Breast epithelium (tissue), 3 donors: ENCODE data around the gene FUT9.

ENCODE experiments used
- POLR2A ChIP-seq: fragments of 450-650 bp; IDR thresholded peaks from one replicate; pipeline ENCODE4 v1.6.1; 2016; ENCODE audit warnings: antibody characterized with exemption, mild to moderate bottlenecking, moderate library complexity
- POLR2AphosphoS5 ChIP-seq, 3 donors: sonication (generic); formaldehyde crosslinking; IDR thresholded peaks; one replicate each; pipeline ENCODE4 v1.6.1; 2017; ENCODE audit warnings: antibody characterized with exemption in 3 of 3
- TF ChIP-seq, protein P1 (sequence below), 3 donors: fragments of 450-650 bp; IDR thresholded peaks; one replicate each; pipeline ENCODE4 v1.5.1; 2016 to 2017; ENCODE audit warnings: antibody characterized with exemption in 3 of 3, mild to moderate bottlenecking in 3 of 3, moderate library complexity in 3 of 3

DNA sequence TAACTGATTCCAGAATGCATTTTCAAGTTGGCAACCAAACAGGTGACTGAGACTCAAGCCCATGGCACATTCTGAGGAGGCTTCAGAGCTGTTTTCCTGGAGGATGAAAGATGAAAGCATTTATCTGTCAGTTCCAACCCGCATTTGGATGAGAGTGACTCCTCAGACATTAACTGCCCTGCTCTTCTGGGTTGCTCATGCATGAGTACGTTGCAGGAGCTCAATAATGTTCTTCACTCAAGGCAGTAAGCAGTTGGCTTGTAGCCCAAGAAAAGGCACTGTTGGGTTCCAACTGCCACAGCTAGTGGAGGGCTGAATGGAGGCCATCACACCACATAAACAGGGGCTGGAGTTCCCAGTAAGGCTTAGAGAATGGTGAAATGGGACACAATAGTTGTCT lies 155.3 kb downstream of the FUT9 start:
- TF ChIP-seq, protein P1, sequence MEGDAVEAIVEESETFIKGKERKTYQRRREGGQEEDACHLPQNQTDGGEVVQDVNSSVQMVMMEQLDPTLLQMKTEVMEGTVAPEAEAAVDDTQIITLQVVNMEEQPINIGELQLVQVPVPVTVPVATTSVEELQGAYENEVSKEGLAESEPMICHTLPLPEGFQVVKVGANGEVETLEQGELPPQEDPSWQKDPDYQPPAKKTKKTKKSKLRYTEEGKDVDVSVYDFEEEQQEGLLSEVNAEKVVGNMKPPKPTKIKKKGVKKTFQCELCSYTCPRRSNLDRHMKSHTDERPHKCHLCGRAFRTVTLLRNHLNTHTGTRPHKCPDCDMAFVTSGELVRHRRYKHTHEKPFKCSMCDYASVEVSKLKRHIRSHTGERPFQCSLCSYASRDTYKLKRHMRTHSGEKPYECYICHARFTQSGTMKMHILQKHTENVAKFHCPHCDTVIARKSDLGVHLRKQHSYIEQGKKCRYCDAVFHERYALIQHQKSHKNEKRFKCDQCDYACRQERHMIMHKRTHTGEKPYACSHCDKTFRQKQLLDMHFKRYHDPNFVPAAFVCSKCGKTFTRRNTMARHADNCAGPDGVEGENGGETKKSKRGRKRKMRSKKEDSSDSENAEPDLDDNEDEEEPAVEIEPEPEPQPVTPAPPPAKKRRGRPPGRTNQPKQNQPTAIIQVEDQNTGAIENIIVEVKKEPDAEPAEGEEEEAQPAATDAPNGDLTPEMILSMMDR (IDR thresholded peaks at IDR 0.05): no peak
- TF ChIP-seq POLR2A (no peak), POLR2AphosphoS5 (IDR thresholded peaks at IDR 0.05) (no peak)
